Stimulated activated CD8-positive, alpha-beta memory T cell treated with anti-CD3 and anti-CD28 coated beads, Interleukin-15, amount 100 ng/mL, for 24 hours (primary cell): Measurements from ENCODE around the gene EVX2.

Source experiments
- DNase-seq: peaks from one replicate; pipeline ENCODE4 v3.0.0-alpha.2; 2020; ENCODE audit warnings: low read depth

EVX2 gene

DNA sequence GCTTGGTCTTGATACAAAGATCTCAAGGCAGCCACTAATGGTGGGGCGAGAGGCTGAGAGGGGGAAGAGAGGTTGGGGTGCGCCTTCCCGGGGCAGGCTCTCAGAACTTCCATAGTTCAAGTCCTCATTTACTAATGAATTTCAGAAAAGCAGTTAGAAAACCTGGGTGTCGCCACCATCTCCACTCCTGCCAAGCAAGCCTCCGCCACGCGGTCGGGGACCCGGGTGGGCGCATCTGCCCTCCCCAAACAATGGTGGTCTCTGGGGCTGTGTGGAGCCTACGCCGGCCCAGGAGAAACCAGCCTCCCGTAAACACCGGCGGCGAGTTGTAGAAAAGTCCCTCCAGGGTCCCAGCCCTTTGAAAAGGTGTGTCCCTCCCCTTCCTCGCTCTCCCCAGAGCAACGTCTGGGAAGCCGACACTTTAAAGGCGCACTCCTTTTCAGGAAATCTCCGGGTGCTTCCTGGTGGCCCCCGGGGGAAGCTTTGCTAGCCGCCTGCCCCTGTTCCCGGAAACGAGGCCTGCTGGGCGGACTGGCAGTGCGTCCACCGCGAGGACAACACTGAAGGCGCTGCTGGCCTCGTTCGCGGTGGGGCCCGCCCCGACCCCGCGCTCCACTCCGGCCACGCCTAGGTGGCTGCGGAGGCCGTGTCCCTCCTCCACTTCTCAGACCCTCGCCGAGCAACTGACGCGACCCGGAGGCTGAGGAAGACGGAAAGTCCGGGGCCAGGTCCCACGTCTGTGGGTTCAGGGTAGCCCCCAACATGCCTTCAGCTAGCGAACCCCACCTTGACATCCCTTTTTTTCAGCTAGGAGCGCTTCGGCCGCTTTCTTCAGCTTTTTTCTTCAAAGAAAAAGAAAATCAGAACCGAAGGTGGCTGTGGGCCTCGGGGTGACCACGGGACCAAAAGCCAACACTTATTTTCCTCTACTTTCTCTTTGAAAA lies 16.8 kb downstream of the EVX2 start:
- DNase-seq: no peak

DNA sequence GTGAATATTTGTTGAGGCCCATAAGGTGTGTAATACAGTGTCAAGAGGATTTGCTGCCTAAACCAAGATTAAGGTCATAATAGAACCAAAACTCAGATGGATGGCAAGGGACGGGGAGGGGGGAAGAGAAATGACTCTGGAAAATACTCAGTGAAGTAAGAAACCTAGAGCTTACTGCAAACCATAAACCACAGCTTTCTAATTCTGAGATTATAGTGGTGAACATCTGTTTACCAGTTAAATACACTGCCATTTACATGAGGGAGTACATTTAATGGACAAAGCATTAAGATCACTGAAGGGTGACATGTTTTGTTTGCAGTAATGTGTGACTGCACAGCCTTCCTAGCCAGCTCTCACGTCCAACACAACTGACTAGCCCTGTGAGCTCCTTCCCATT lies 19.8 kb downstream of the EVX2 start:
- DNase-seq: no peak

DNA sequence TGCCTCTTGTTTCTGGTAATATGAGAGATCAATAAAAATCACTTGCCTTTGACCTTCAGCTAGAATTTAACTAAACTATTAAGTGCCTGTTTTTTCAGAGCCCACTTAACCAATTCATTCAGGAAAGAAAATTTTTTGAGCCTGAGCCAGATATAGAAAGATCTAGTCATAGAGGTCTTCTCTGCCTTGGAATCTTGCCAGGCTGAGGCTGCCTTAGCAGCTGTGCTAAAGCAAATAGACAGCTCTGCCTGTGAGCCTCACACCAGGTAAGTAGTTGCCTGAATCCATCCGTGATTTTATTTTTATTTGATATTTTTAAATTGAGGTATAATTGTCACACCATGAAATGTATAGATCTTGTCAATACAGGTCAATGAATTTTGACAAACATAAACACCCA lies 27.4 kb downstream of the EVX2 start:
- DNase-seq: no peak

DNA sequence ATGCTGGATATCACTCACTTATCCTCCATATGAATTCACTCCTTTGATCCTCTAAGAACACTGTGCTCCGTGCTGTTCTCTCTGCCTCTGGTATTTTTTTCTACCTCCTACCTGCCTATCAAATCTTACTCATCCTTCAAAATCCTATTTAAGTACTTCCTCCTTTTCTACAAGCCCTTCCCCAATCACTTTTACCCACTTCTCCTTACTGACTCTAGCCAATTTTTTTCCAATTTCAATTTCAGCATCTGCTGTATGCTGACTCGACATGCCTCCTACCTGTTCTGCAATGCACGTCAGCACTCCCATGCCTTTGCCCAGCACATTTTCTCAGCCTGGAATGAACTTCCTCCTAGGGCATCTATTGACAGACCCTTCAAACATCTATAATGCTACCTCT lies 44.4 kb downstream of the EVX2 start:
- no peak for DNase-seq

DNA sequence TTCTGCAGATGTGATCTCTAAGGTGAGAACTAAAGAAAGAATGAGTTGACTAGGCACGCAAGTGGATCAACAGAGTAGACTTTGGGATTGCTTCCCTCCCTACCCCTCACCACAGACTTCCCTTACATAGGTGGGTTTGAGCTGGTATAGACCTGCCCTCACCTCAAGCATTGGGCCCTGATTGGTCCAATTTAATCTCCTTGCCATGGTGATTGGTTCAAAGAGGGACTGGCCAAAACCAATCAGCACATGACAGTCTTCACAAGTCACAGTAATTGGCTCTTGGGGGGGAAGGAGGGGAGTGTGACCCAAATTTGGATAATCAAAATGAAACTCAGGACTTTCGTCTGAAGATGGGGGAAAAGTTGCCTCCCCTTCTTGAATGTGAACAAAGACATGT lies 45.1 kb downstream of the EVX2 start:
- no peak for DNase-seq

DNA sequence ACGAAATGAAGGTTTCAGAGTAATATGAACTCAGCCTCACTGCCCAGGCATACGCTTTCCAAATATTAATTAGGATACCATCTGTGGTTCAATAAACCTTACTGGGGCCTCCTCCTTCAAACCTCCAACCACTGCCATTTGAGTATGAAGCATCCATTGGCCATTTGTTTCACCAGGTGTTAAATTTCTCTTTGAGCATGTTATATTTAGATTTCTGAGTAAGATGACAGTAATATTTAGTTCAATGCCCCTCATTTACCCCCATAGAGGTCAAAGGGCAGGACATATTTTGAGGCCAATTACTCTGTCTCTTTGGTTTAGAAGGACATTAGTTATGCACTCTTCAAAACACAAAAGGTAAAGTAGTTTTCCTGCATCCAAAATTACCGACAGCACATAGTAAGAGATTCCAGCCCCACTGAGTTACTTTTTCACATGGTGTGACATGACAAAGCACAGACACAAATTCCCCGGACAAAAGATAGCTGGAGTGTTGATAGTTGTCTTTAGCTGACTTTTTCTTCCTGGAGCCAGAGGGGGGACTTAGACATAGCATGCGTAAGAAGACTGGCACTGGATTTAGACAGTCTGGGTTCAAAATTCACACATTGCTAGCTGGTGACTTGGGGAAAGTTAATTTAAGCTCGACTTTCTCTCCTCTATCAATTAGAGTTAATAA lies 48.6 kb downstream of the EVX2 start:
- no peak for DNase-seq

DNA sequence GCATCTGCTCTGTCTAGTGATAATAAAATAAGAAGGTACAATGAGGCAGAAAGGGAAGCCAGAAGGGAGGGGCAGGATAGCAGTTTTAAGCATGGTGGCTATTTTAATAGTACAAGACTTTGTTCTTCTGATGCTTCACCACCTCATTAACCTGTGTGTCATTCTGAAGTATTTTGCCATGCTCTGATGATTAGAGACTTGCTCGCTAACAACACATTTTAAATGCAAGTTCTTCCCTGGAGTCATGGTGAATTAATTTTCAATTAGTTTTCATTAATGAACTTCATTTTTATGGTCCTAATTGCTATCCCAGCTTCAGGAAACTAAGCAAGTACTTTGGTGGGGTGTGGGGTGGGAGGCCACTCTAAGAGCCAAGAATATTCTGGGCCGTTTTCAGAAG lies 56.0 kb downstream of the EVX2 start:
- no peak for DNase-seq
